Articular chondrocyte of knee joint (primary cell): ENCODE measurements around the gene RBM39. TPM values are rescaled to one million over a fixed set of nuclear protein-coding genes. Genes with fewer than 3 reads are reported as not detected.

Experiments
- small RNA-seq: library from RNA; depleted of rRNA; stranded (forward); fragments of <200 nt; gene quantifications from one replicate; pipeline ENCODE3, GENCODE V24; 2012
- total RNA-seq: library from RNA; depleted of rRNA; stranded (reverse); fragments of >200 nt; gene quantifications from 2 replicates; pipeline ENCODE4 v1.2.3, GENCODE V29; 2012

The RBM39 gene
- total RNA-seq, result 327 and 383 TPM in 2 replicates

GRCh38 chr20:35741892-35742740 is at the start of gene RBM39:
Gene RBM39 (minus strand): TSS chr20:35742260. CDS start chr20:35740874, 1,386 bp downstream.

GRCh38 chr20:35771689-35772562 is 29.9 kb upstream of the RBM39 start, which contains the start of gene PHF20:
Gene PHF20 (plus strand): TSS chr20:35772015. CDS start chr20:35801523, 29,508 bp downstream.

GRCh38 chr20:35699127-35699956 is 42.7 kb downstream of the RBM39 start, which contains the start of the genes NFS1 and ROMO1:
Gene NFS1 (minus strand): TSS chr20:35699352. CDS start chr20:35699288, 64 bp downstream.
Gene ROMO1 (plus strand): TSS chr20:35699405. CDS start chr20:35699633, 228 bp downstream.

GRCh38 chr20:35664466-35665206 is 77.4 kb downstream of the RBM39 start, which contains the start of the genes CPNE1 and RBM12:
Gene CPNE1 (minus strand): TSS chr20:35664900. CDS start chr20:35632923, 31,977 bp downstream.
Gene RBM12 (minus strand): TSS chr20:35664900. CDS start chr20:35655322, 9,578 bp downstream.

Small RNA genes lying within 50 kb of the gene (small RNA-seq; reads per million reads assigned to genes)
- not detected for gene RF00026

Other genes with a start within 250 kb of the RBM39 start
- not detected in 2 replicates for gene C20orf173, start 212.6 kb downstream of the RBM39 start, total RNA-seq
- gene ERGIC3, start 200.2 kb downstream of the RBM39 start, total RNA-seq, result 354 and 412 TPM in 2 replicates
- gene SPAG4, start 126.4 kb downstream of the RBM39 start, total RNA-seq, result 7.3 and 9.1 TPM in 2 replicates
- 147 and 172 TPM in 2 replicates for gene CPNE1, start 77.4 kb downstream of the RBM39 start, total RNA-seq
- gene RBM12, start 77.4 kb downstream of the RBM39 start, total RNA-seq, result 70.0 and 77.0 TPM in 2 replicates
- 20.5 and 22.2 TPM in 2 replicates for gene NFS1, start 42.9 kb downstream of the RBM39 start, total RNA-seq
- 141 and 230 TPM in 2 replicates for gene ROMO1, start 42.9 kb downstream of the RBM39 start, total RNA-seq
- gene PHF20, start 29.8 kb upstream of the RBM39 start, total RNA-seq, result 62.1 and 66.6 TPM in 2 replicates
- 44.5 and 46.0 TPM in 2 replicates for gene SCAND1, start 212.2 kb upstream of the RBM39 start, total RNA-seq
- 0.65 and 2.8 TPM in 2 replicates for gene CNBD2, start 226.3 kb upstream of the RBM39 start, total RNA-seq